HepG2 (cell line): ENCODE measurements around the gene MTMR3. TPM values are rescaled to one million over a fixed set of nuclear protein-coding genes. Genes with fewer than 3 reads are reported as not detected.

Experiments
- ATAC-seq: fragments of 200-7000 bp; cut with Tn5 transposase; 3 replicates; pipeline ENCODE4 v1.9.1; 2020; ENCODE audit warnings: mild to moderate bottlenecking, moderate library complexity
- BruUV-seq: library from RNA; stranded (reverse); fragments of 400-500 nt; replicated peaks from 2 replicates; lab custom pipeline; 2021; lab: Mats Ljungman, UMichigan
- CTCF ChIA-PET: fragments of 300-600 bp; formaldehyde crosslinking; extraction: SDS; loops from one replicate; lab custom pipeline; 2021; ENCODE audit warnings: low total read pairs, inconsistent platforms, low intra/inter-chr PET ratio; lab: Yijun Ruan, JAX
- POLR2A ChIA-PET: fragments of 350-600 bp; sonication (Branson Sonifier 250); formaldehyde crosslinking; loops from one replicate; lab custom pipeline; 2020; ENCODE audit warnings: antibody characterized with exemption, inconsistent platforms; lab: Yijun Ruan, JAX
- DNase-seq: peaks from one replicate; pipeline ENCODE4 v3.0.0-alpha.2; 2015; ENCODE audit warnings: low spot score
- FAIRE-seq: peaks from 3 replicates; lab custom pipeline; 2011; peaks lifted over from hg19 to GRCh38; lab: Jason Lieb, UNC
- H2AFZ ChIP-seq: one replicate; pipeline ENCODE4 v1.6.1; 2011; ENCODE audit warnings: low read length, inconsistent platforms
- H3K27ac ChIP-seq: fragments of 300-600 bp; 3 replicates; pipeline ENCODE4 v1.8.0; 2011; ENCODE audit warnings: mixed run types, mild to moderate bottlenecking, mixed read lengths, low read length, inconsistent platforms; ENCODE audit not compliant: insufficient read depth; ENCODE audit errors: extremely low read length
- H3K27me3 ChIP-seq, 2 experiments: fragments of 200-600 bp in 1 of 2; 2 replicates in 1 of 2; 3 replicates in 1 of 2; pipeline versions ENCODE4 v1.6.0 to v1.8.0; 2011; ENCODE audit warnings: low read length in 2 of 2, mild to moderate bottlenecking in 2 of 2, moderate library complexity in 2 of 2, inconsistent platforms in 1 of 2; ENCODE audit not compliant: insufficient read depth in 2 of 2, control insufficient read depth in 1 of 2
- H3K36me3 ChIP-seq, 2 experiments: fragments of 200-600 bp in 1 of 2; replicated peaks in 1 of 2; 2 replicates in 1 of 2; 3 replicates in 1 of 2; pipeline versions ENCODE4 v1.5.1 to v1.8.0; 2011; ENCODE audit warnings: low read length in 2 of 2, inconsistent platforms in 1 of 2; ENCODE audit not compliant: insufficient read depth in 2 of 2, control insufficient read depth in 1 of 2
- H3K4me1 ChIP-seq: 2 replicates; pipeline ENCODE4 v1.5.1; 2012; ENCODE audit warnings: low read length, inconsistent platforms; ENCODE audit not compliant: insufficient read depth
- H3K4me2 ChIP-seq: 2 replicates; pipeline ENCODE4 v1.6.0; 2011; ENCODE audit warnings: low read depth, low read length, inconsistent platforms
- H3K4me3 ChIP-seq, 3 experiments: fragments of 200-600 bp in 1 of 3; sonication (generic), shearing (Covaris generic) in 1 of 3; replicated peaks in 1 of 3; 2 replicates each; pipeline ENCODE4 v1.5.1; 2011 to 2016; ENCODE audit warnings: low read length in 3 of 3, inconsistent platforms in 2 of 3, low read depth in 2 of 3, mild to moderate bottlenecking in 2 of 3, control low read depth in 1 of 3, mixed read lengths in 1 of 3; ENCODE audit not compliant: insufficient read depth in 1 of 3
- H3K79me2 ChIP-seq: one replicate; pipeline ENCODE4 v1.6.1; 2011; ENCODE audit warnings: low read length, inconsistent platforms; ENCODE audit not compliant: insufficient read depth
- H3K9ac ChIP-seq: 2 replicates; pipeline ENCODE4 v1.6.0; 2011; ENCODE audit warnings: mild to moderate bottlenecking, low read depth, low read length, inconsistent platforms; ENCODE audit not compliant: insufficient read depth
- H3K9me3 ChIP-seq: 2 replicates; pipeline ENCODE4 v1.5.1; 2012; ENCODE audit warnings: mild to moderate bottlenecking, low read length
- H4K20me1 ChIP-seq: 2 replicates; pipeline ENCODE4 v1.6.0; 2011; ENCODE audit warnings: inconsistent platforms, mild to moderate bottlenecking, low read length, moderate library complexity; ENCODE audit not compliant: insufficient read depth
- AGO2 ChIP-seq: fragments of 200-400 bp; formaldehyde crosslinking; optimal IDR thresholded peaks from 2 replicates; pipeline ENCODE3; 2017; ENCODE audit warnings: mild to moderate bottlenecking, low read depth, low read length, moderate library complexity
- FOXM1 ChIP-seq: sonication (generic); formaldehyde crosslinking; IDR thresholded peaks from 2 replicates; pipeline ENCODE4 v1.5.0; 2020; ENCODE audit warnings: missing genetic modification reagents
- GTF2F1 ChIP-seq: fragments of 150-350 bp; IDR thresholded peaks from 2 replicates; pipeline ENCODE4 v1.6.1; 2014; ENCODE audit warnings: low read length
- HCFC1 ChIP-seq: fragments of 150-350 bp; IDR thresholded peaks from 2 replicates; pipeline ENCODE4 v1.6.1; 2014; ENCODE audit warnings: low read depth, low read length
- HMG20A ChIP-seq: IDR thresholded peaks from 2 replicates; pipeline ENCODE4 v1.6.1; 2016; ENCODE audit warnings: borderline replicate concordance
- KDM2A ChIP-seq: sonication (generic); formaldehyde crosslinking; IDR thresholded peaks from 2 replicates; pipeline ENCODE4 v1.4.0; 2020; ENCODE audit warnings: low read depth, missing genetic modification reagents, borderline replicate concordance
- NFIB ChIP-seq: sonication (generic); formaldehyde crosslinking; IDR thresholded peaks from 2 replicates; pipeline ENCODE4 v1.9.0; 2021; ENCODE audit warnings: missing genetic modification reagents, mild to moderate bottlenecking, borderline replicate concordance
- NFRKB ChIP-seq: fragments of 450-650 bp; IDR thresholded peaks from 2 replicates; pipeline ENCODE4 v1.6.1; 2017
- POGK ChIP-seq: sonication (generic); formaldehyde crosslinking; conservative IDR thresholded peaks from 2 replicates; pipeline ENCODE4 v1.8.0; 2022; ENCODE audit warnings: mild to moderate bottlenecking, moderate library complexity, missing genetic modification reagents
- RXRA ChIP-seq: sonication (generic); formaldehyde crosslinking; IDR thresholded peaks from 2 replicates; pipeline ENCODE4 v1.5.1; 2020; ENCODE audit warnings: missing genetic modification reagents
- SRSF9 ChIP-seq: fragments of 200-400 bp; formaldehyde crosslinking; IDR thresholded peaks from 2 replicates; pipeline ENCODE4 v1.6.1; 2018; ENCODE audit warnings: borderline replicate concordance, mild to moderate bottlenecking, low read depth, low read length; ENCODE audit not compliant: insufficient read depth, poor library complexity, severe bottlenecking
- TAF1 ChIP-seq: sonication (generic); formaldehyde crosslinking; IDR thresholded peaks from 2 replicates; pipeline ENCODE4 v1.4.0; 2020; ENCODE audit warnings: missing genetic modification reagents
- ZHX1 ChIP-seq: sonication (generic); formaldehyde crosslinking; IDR thresholded peaks from 2 replicates; pipeline ENCODE4 v1.8.1; 2022; ENCODE audit warnings: low read depth, mild to moderate bottlenecking, missing genetic modification reagents
- ZNF18 ChIP-seq: sonication (generic); formaldehyde crosslinking; IDR thresholded peaks from 2 replicates; pipeline ENCODE4 v1.8.0; 2022; ENCODE audit warnings: mild to moderate bottlenecking, missing genetic modification reagents; ENCODE audit not compliant: insufficient replicate concordance
- ZNF260 ChIP-seq: sonication (generic); formaldehyde crosslinking; IDR thresholded peaks from 2 replicates; pipeline ENCODE4 v1.4.0; 2020; ENCODE audit warnings: missing genetic modification reagents, low read depth, mild to moderate bottlenecking, borderline replicate concordance
- ZNF616 ChIP-seq: sonication (generic); formaldehyde crosslinking; IDR thresholded peaks from 2 replicates; pipeline ENCODE4 v1.5.0; 2020; ENCODE audit warnings: low read depth, mild to moderate bottlenecking, missing genetic modification reagents
- WGBS: methylation state at CpG from one replicate; pipeline ENCODE4 v1.1.6; 2017; ENCODE audit warnings: low lambda C conversion rate; 5-methylcytosine and 5-hydroxymethylcytosine counted together
- in situ Hi-C: cut with HindIII; loops from 2 replicates; pipeline ENCODE4 v1.10.0; 2017; ENCODE audit warnings: low pct_unique_long_range_greater_than_20kb; ENCODE audit not compliant: extremely low pct_ligation_motif_present
- intact Hi-C: fragments of 100-400 bp; cut with micrococcal nuclease; formaldehyde crosslinking; loops from one replicate; pipeline ENCODE4 v1.10.0; 2022; ENCODE audit not compliant: unreplicated experiment
- polyA plus RNA-seq, 8 experiments: library from polyadenylated mRNA; depleted of rRNA in 3 of 8; stranded (reverse) in 7 of 8; unstranded in 1 of 8; fragments of >200 nt; fragmentation: Illumina TruSeq in 4 of 8; extraction: Trizol in 4 of 8; gene quantifications; 2 replicates each; pipeline versions ENCODE4 v1.2.1 to v1.2.3, GENCODE V29; 2011 to 2016; ENCODE audit warnings: low read depth in 4 of 8, missing spikeins in 1 of 8, mixed read lengths in 1 of 8; ENCODE audit not compliant: insufficient read depth in 1 of 8
- total RNA-seq, 5 experiments: library from RNA; depleted of rRNA; stranded (reverse); fragments of >200 nt; fragmentation: Illumina TruSeq; extraction: Trizol; gene quantifications; 2 replicates each; pipeline ENCODE4 v1.2.3, GENCODE V29; 2016; ENCODE audit warnings: low read depth in 1 of 5
- TF ChIP-seq, protein P1 (sequence below): IDR thresholded peaks from 2 replicates; pipeline ENCODE4 v1.6.1; 2012; ENCODE audit warnings: low read depth, low read length, improper control_type of control experiment

Gene MTMR3
- total and polyA plus RNA-seq, 2 of the 13 experiments (the other 11 are each of a cell fraction or from before 2014, with no cell fraction given), result 12.6 to 24.8 TPM

DNA sequence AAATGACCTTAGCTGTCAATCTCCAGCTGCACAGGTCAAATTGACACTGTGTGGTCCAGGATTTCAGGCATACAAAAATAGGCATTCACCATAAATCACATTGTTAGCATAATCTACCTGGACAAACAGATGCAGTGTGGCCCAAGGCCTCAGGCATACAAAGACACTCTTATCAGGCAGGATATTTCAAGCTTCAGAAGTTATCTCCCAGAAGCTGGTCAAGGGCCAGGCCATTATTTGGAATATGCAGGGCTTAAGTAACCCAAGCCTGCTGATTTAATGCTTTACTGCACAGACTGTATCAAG, 171.7 kb downstream of the MTMR3 start (continued):
- TF ChIP-seq ZNF18 (CRISPR knock-in tag) (no peak), ZNF260 (no peak), RXRA (CRISPR knock-in tag) (peak; percentile 62; the same call in 1 of the 2 replicates), ZNF616 (CRISPR knock-in tag) (no peak)
- TF ChIP-seq, protein P1, sequence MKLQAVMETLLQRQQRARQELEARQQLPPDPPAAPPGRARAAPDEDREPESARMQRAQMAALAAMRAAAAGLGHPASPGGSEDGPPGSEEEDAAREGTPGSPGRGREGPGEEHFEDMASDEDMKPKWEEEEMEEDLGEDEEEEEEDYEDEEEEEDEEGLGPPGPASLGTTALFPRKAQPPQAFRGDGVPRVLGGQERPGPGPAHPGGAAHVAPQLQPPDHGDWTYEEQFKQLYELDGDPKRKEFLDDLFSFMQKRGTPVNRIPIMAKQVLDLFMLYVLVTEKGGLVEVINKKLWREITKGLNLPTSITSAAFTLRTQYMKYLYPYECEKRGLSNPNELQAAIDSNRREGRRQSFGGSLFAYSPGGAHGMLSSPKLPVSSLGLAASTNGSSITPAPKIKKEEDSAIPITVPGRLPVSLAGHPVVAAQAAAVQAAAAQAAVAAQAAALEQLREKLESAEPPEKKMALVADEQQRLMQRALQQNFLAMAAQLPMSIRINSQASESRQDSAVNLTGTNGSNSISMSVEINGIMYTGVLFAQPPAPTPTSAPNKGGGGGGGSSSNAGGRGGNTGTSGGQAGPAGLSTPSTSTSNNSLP, result 0 out of 2 replicates have a peak, but pooled peaks have one; percentile 36

GRCh38 chr22:30056015-30056414, 173.0 kb downstream of the MTMR3 start:
- intact Hi-C loops, result no loop called here
- FAIRE-seq (no peak), DNase-seq (no peak), ATAC-seq (no peak)
- Histone ChIP-seq H3K4me3 (no peak overlapping the region), H3K27ac (no peak overlapping the region), H3K79me2 (no peaks in the 10 kb centered on the region), H3K9me3 (no peaks in the 10 kb centered on the region), H3K9ac (no peak overlapping the region), H2AFZ (no peak overlapping the region), H3K36me3 (no peaks in the 10 kb centered on the region), H4K20me1 (no peaks in the 10 kb centered on the region), H3K4me2 (no peak overlapping the region), H3K4me1 (peaks cover 38% of the 10 kb centered on the region), H3K27me3 (no peaks in the 10 kb centered on the region)
- 89% methylated on average over 1 of the region's 1 CpG for WGBS
- BruUV-seq, result no TSS peak
- CTCF ChIA-PET, result no interaction called here
- POLR2A ChIA-PET, result interaction anchor here (1.3 kb wide), 1 partner anchor 9 kb away, joined by 3 read pairs; no protein-coding TSS in a partner anchor
- in situ Hi-C loops, result no loop called here
- TF ChIP-seq TAF1 (CRISPR knock-in tag) (no peak), NFRKB (no peak), HMG20A (CRISPR knock-in tag) (no peak), ZHX1 (CRISPR knock-in tag) (no peak), GTF2F1 (no peak), AGO2 (no peak), KDM2A (CRISPR knock-in tag) (no peak), HCFC1 (no peak), POGK (CRISPR knock-in tag) (no peak), SRSF9 (no peak), NFIB (CRISPR knock-in tag) (no peak), FOXM1 (CRISPR knock-in tag) (no peak)
